ENCODE data around the gene ANAPC16.
"Not testable (repeated sequence)": the region's sequence is repeated elsewhere in the genome, so short reads cannot be mapped to it uniquely, and the experiment has no call there.

The ANAPC16 gene

GRCh38 chr10:72265990-72266865 is 50.4 kb downstream of the ANAPC16 start:
- no peak for DNase-seq

DNA sequence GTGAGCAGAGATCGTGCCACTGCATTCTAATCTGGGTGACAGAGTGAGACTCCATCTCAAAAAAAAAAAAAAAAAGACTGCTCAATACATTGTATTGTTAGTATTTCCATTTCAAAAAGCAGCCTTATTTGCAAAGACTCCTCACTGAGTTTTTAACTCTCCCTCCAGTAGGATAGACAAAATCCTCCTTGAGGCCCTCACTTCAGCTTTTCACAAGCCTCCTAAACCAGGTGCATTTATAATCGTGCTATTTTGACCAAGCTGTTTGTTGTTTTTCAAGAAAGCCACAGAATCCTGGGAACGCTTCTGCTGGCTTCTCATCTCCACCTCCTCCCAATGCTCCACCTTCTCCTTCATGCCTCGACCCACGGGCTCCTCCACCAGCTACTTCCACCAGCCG is 51.6 kb downstream of the ANAPC16 start:
- DNase-seq: no peak

GRCh38 chr10:72267819-72268399 is 52.1 kb downstream of the ANAPC16 start:
- DNase-seq: no peak

GRCh38 chr10:72268475-72269200 is 52.8 kb downstream of the ANAPC16 start:
- not testable (repeated sequence) for DNase-seq

- DNase-seq: no peak
Observed at GRCh38 chr10:72270607-72271281, 54.9 kb downstream of the ANAPC16 start.

DNA sequence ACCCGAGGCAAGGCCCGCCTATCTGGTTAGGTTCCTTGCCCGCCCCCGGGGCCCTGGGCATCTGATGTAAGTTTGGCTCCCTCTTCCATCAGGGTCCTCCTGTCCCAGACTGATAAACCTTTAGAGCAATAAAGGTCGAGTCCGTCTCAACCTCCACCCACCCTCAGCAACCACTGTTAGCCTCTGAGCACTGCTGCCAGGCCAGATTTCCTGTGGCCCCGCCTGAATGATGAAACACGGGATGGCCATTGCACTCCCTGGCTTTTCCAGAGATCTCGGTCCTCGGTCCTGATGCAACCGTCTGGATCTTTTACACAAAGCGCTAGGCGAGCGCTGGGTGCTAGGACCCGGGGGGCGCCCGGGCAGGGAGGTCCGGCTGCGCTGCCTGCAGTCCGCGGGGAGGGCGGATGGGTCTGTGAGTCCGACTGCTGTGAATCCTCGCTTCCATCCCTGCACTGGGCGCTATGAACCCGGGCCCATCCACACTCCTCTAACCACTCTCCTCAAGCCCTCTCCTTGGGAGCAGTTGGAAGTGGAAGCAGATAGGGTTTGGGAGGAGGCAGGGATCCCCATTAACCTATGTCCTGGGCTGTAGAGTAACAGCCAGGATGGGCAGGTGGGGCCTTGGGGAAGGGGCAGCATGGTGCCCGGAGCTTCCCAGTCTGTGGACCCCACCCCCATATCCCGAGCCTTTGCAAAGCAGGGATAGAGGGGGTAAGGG is 57.0 kb downstream of the ANAPC16 start:
- peak in 1 of 4 experiments; percentile 29 for DNase-seq

- peak; percentile 86 to 97 (median 92) for DNase-seq
Observed at GRCh38 chr10:72273410-72274212, 57.8 kb downstream of the ANAPC16 start, which contains the start of gene DDIT4. Gene DDIT4 (plus strand): TSS chr10:72273924. CDS start chr10:72274217, 293 bp downstream.

DNA sequence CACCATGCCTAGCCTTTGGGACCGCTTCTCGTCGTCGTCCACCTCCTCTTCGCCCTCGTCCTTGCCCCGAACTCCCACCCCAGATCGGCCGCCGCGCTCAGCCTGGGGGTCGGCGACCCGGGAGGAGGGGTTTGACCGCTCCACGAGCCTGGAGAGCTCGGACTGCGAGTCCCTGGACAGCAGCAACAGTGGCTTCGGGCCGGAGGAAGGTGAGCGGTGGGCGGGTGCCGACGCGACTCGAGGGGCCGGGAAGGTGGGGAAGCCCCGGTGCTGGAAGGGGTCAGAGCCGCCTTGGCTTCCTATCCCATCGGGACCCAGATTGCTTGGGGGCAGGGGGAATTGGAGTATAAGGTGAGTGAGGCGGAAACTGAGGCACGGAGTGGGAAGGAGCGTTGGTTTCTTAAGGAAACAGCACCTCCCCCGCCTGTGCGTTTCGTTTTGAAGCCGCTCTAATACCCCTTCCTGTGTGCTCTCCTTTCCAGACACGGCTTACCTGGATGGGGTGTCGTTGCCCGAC is 58.5 kb downstream of the ANAPC16 start:
- DNase-seq: no peak

GRCh38 chr10:72274730-72275350 is 59.0 kb downstream of the ANAPC16 start:
- peak; percentile 26 to 75 (median 46) for DNase-seq

GRCh38 chr10:72275351-72276012 is 59.7 kb downstream of the ANAPC16 start:
- DNase-seq: no peak

GRCh38 chr10:72276013-72276387 is 60.2 kb downstream of the ANAPC16 start:
- DNase-seq: no peak

DNA sequence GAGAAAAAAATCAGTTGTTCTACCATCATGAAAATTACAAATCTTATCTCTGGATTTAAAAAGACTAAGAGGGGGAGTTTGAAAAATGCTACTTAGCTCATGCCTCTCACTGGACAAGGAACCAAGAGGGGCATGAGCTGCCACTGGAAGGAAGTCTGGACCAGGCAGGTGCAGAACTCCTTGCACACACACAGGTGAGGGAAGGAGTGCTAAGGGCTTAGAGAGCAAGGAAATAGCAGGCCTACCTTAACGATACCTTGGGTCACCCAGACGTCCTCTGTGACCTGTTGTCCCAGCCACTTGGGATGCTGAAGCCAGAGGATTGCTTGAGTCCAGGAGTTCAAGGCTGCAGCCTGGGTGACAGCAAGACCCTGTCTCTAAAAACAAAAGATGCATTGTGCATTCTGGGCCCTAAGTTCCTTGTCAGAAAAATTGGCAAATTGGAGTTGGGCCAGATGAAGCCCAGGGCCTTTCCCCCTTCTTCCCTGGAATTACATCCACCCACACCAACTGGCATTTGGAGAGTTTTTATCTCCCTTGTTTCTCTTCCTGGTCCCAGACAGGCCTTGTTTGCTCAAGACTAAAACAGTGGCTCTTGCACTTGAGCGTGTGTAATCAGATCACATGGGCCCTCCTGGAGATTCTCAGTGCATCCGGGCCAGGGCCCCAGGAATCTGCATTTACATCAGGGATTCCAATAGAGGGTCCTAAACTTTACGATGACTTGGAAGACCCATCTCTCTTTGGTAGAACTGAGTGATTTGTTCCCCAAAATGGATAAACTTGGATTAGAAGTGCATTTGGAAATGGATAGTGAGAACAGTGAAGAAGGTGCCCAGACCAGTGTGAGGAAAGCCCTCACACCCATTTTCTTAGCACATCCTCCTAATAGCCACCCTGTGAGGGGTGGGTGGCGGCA is 60.9 kb downstream of the ANAPC16 start:
- DNase-seq: no peak

DNA sequence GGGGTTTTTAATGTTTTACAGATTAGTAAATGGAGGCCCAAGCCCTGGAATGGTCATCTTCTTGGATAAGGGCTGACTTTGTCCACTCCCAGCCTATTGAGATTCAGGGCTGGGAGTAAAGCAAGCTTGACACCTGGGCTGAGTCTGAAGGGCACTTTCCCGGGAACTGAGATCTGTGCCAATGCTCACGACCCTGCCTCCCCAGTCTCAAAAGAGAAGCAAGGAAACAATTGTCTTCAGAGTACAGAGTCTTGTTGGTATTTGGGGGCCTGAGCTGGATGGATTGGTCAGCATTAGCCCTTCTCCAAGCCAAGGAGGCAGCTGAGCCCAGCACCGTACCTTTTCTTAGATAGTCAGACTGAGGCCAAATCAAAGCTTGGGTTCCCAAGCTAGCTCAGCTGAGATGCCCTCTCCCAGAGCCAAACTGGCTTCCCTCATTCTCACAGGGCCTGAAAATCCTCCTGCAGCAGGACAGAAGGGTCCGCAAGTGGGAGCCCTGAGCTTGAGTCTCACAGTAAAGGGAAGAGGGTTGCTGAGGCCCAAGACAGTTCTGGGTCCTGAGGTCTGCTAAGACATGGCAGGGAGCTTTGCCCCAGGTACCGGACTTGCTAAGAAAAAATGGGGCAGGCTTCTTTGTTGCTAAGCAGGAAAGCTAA is 61.7 kb downstream of the ANAPC16 start:
- no peak for DNase-seq

DNA sequence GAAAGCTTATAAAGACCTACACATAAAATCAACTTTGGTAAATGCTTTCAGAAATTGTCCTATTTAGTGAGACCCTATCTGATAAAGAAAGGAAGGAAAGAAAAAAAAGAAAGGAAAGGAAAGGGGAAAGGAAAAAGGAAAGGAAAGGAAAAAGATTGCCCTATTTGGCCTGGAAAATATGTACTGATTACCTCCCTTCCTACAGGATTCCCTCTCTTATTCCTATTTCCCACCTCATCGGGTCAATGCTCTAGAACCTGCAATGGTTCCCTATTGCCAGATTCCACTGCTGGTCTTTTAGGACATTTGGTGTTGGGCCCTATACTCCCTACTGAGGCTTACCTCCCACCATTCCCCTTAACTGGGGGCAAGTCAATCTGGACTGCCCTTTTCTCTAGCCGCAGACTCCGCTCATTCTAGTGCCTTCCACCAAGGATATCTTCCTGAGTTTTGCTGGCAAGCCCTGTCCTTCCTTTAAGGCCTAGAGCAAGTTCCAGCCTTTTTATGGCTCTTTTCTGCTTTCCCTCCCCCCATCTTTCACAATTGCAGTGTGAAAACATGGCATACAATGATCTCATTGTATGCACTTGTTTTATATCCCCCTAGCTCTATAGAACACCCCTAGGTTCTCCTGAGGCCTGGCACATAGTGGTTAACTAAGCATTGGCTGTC is 62.3 kb downstream of the ANAPC16 start:
- no peak for DNase-seq

DNA sequence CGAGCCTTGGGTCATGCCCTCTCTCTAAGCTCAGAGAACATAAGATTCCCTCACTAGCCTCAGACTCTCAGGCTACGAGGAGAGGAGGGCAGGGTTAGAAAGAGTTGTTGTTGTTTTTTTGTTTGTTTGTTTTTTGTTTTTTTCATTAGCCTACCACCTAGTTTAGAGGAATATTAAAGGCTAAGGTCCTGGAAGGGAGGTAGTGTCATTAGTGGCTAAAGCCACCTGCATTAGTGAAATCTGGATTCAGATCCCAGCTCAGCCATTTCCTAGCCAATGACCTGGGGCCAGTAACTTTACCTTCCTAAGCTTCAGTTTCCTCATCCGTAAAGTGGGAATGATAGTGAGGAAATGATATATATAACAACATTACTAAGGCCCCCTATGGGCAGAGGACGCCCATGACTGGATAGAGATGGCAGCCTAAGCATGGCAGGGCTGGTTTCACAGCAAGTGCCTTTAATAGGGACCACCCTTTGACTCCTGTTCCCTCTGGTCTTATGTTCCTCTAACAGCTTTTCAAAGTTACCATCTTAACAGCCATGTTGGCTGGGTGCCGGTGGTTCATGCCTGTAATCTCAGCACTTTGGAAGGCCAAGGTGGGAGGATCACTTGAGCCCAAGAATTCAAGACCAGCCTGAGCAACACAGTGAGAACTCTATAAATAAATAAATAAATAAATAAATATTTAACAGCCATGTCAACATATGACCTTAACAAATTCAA is 63.0 kb downstream of the ANAPC16 start:
- DNase-seq: no peak

GRCh38 chr10:72279587-72279986 is 63.8 kb downstream of the ANAPC16 start:
- DNase-seq: not testable (repeated sequence)

- no peak for DNase-seq
Observed at GRCh38 chr10:72283131-72283530, 67.3 kb downstream of the ANAPC16 start.
